Transverse colon (tissue), 4 donors: ENCODE results near the gene ANKRD10. TPM values are rescaled to one million over a fixed set of nuclear protein-coding genes. Genes with fewer than 3 reads are reported as not detected.

Experiments
- DNase-seq: peaks from one replicate; pipeline ENCODE4 v3.0.0-alpha.2; 2019
- H3K27ac ChIP-seq, 4 donors: fragments of 200-600 bp; sonication (generic); 2 replicates each; pipeline ENCODE4 v1.5.1; 2016 to 2018; ENCODE audit warnings: inconsistent platforms in 4 of 4
- H3K27me3 ChIP-seq: fragments of 200-600 bp; sonication (generic); 2 replicates; pipeline ENCODE4 v1.5.1; 2017; ENCODE audit warnings: inconsistent platforms
- H3K36me3 ChIP-seq, 4 donors: fragments of 200-600 bp; sonication (generic); 2 replicates each; pipeline ENCODE4 v1.5.1; 2017 to 2019; ENCODE audit warnings: inconsistent platforms in 4 of 4
- H3K4me1 ChIP-seq, 4 donors: fragments of 200-600 bp; sonication (generic); 2 replicates each; pipeline ENCODE4 v1.5.1; 2017 to 2020; ENCODE audit warnings: inconsistent platforms in 4 of 4
- H3K4me3 ChIP-seq, 4 donors: fragments of 200-600 bp; sonication (generic); 1 replicate in 1 of 4; 2 replicates in 3 of 4; pipeline versions ENCODE4 v1.5.1 to v1.6.1; 2017 to 2019; ENCODE audit warnings: inconsistent platforms in 4 of 4
- H3K9me3 ChIP-seq, 2 donors: fragments of 200-600 bp; sonication (generic); 2 replicates each; pipeline ENCODE4 v1.5.1; 2017 to 2019; ENCODE audit warnings: inconsistent platforms in 2 of 2
- CTCF ChIP-seq, 5 experiments: fragments of 200-600 bp in 3 of 5; fragments of 450-650 bp in 2 of 5; sonication (generic) in 3 of 5; IDR thresholded peaks; 1 replicate in 2 of 5; 2 replicates in 3 of 5; pipeline ENCODE4 v1.5.1; 2016 to 2017; ENCODE audit warnings: antibody characterized with exemption in 5 of 5, inconsistent platforms in 3 of 5, mild to moderate bottlenecking in 2 of 5, moderate library complexity in 1 of 5
- EP300 ChIP-seq: sonication (generic); formaldehyde crosslinking; IDR thresholded peaks from one replicate; pipeline ENCODE4 v1.6.1; 2017; ENCODE audit warnings: antibody characterized with exemption, low read depth
- POLR2A ChIP-seq: fragments of 450-650 bp; IDR thresholded peaks from one replicate; pipeline ENCODE4 v1.6.1; 2016; ENCODE audit warnings: antibody characterized with exemption, mild to moderate bottlenecking, moderate library complexity
- POLR2AphosphoS5 ChIP-seq, 3 donors: sonication (generic); formaldehyde crosslinking; IDR thresholded peaks; one replicate each; pipeline ENCODE4 v1.6.1; 2016; ENCODE audit warnings: antibody characterized with exemption in 3 of 3
- WGBS, 2 donors: methylation state at CpG; one replicate each; pipeline ENCODE4 v1.1.5; 2018; ENCODE audit warnings: low coverage in 1 of 2; 5-methylcytosine and 5-hydroxymethylcytosine counted together
- in situ Hi-C, 4 donors: fragments of 200-750 bp; cut with MboI; loops; one replicate each; pipeline versions ENCODE4 v1.15.0 to v1.15.1; 2017; ENCODE audit warnings: low sequenced_read_pairs in 3 of 4, low pct_ligation_motif_present in 1 of 4, low pct_unique_long_range_greater_than_20kb in 1 of 4
- intact Hi-C: fragments of 100-400 bp; cut with DNase I; formaldehyde crosslinking; loops from one replicate; pipeline ENCODE4 v1.15.1; 2023; ENCODE audit warnings: low total_unique reads
- total RNA-seq, 4 donors: library from RNA; depleted of rRNA; stranded (reverse); fragments of >200 nt; gene quantifications; one replicate each; pipeline ENCODE4 v1.1.0, GENCODE V29; 2016

Gene ANKRD10
- total RNA-seq, 4 donors from 2014 or later, result 124 to 286 (median 188) TPM

GRCh38 chr13:110877737-110878258 is 37.1 kb downstream of the ANKRD10 start:
- WGBS, 2 donors, result 54 to 65% methylated on average over 4 of the region's 4 CpGs

GRCh38 chr13:110876609-110877008 is 38.3 kb downstream of the ANKRD10 start:
- Histone ChIP-seq H3K9me3 (no peaks in the 10 kb centered on the region), H3K4me1 (peaks cover 7 to 13% (median 11%) of the 10 kb centered on the region in 4 donors), H3K36me3 (no peaks in the 10 kb centered on the region), H3K27me3 (peaks cover 6% of the 10 kb centered on the region), H3K4me3 (no peak overlapping the region), H3K27ac (no peak overlapping the region)
- WGBS, 2 donors, result 89 to 100% methylated on average over 1 to 3 of the region's 3 CpGs
- TF ChIP-seq CTCF (IDR thresholded peaks at IDR 0.05), result no peak
- no peak for TF ChIP-seq POLR2A
- no peak for TF ChIP-seq POLR2AphosphoS5 (IDR thresholded peaks at IDR 0.05)
- TF ChIP-seq EP300, result no peak
- DNase-seq, result no peak
- in situ Hi-C loops (no loop called here), intact Hi-C loops (no loop called here)

More at GRCh38 chr13:110877737-110878258, 37.1 kb downstream of the ANKRD10 start:
- intact Hi-C loops (no loop called here), in situ Hi-C loops (no loop called here)
- TF ChIP-seq POLR2A (no peak), CTCF (IDR thresholded peaks at IDR 0.05) (no peak), EP300 (no peak), POLR2AphosphoS5 (IDR thresholded peaks at IDR 0.05) (no peak)
- Histone ChIP-seq H3K9me3 (no peaks in the 10 kb centered on the region), H3K27me3 (no peaks in the 10 kb centered on the region), H3K4me1 (peaks cover 7 to 13% (median 11%) of the 10 kb centered on the region in 4 donors), H3K4me3 (no peak overlapping the region), H3K27ac (no peak overlapping the region), H3K36me3 (no peaks in the 10 kb centered on the region)
- no peak for DNase-seq

- Histone ChIP-seq H3K27ac (no peak overlapping the region), H3K4me1 (peaks cover 17 to 21% (median 18%) of the 10 kb centered on the region in 4 donors), H3K27me3 (peaks cover 8% of the 10 kb centered on the region), H3K9me3 (no peaks in the 10 kb centered on the region), H3K4me3 (peak overlapping the region in 2 of 4 donors; percentile 35 to 39), H3K36me3 (no peaks in the 10 kb centered on the region)
- WGBS, 2 donors, result 35 to 53% methylated on average over 6 to 8 of the region's 8 CpGs
- TF ChIP-seq POLR2AphosphoS5 (IDR thresholded peaks at IDR 0.05) (no peak), POLR2A (no peak), CTCF (IDR thresholded peaks at IDR 0.05) (no peak), EP300 (no peak)
- intact Hi-C loops, result no loop called here
- in situ Hi-C loops, result no loop called here
- no peak for DNase-seq
Measured at GRCh38 chr13:110875241-110875640, 39.6 kb downstream of the ANKRD10 start.

GRCh38 chr13:110874508-110874960 is 40.3 kb downstream of the ANKRD10 start:
- DNase-seq, result peak; percentile 86
- Histone ChIP-seq H3K4me3 (peak overlapping the region; percentile 3 to 39 (median 22)), H3K27me3 (peaks cover 8% of the 10 kb centered on the region), H3K36me3 (no peaks in the 10 kb centered on the region), H3K9me3 (no peaks in the 10 kb centered on the region), H3K27ac (peak overlapping the region in 1 of 4 donors; percentile 28), H3K4me1 (peaks cover 17 to 28% (median 21%) of the 10 kb centered on the region in 4 donors)
- TF ChIP-seq POLR2A (no peak), POLR2AphosphoS5 (IDR thresholded peaks at IDR 0.05) (no peak)
- in situ Hi-C loops, result no loop called here
- 4% methylated on average over 28 of the region's 32 CpGs; no CpG with 5 or more reads in 1 of the 2 donors for WGBS, 2 donors
- intact Hi-C loops, result no loop called here
